HG02981 (cell line): ENCODE measurements around the gene BTBD9.

Experiments
- ATAC-seq: cut with Tn5 transposase; IDR thresholded peaks from one replicate; pipeline ENCODE4 v1.9.1; 2021; ENCODE audit warnings: mild to moderate bottlenecking, moderate library complexity; ENCODE audit not compliant: unreplicated experiment

Gene BTBD9

GRCh38 chr6:38187811-38188590, 451.7 kb downstream of the BTBD9 start:
- no peak for ATAC-seq

- ATAC-seq = no peak
Observed at GRCh38 chr6:38187325-38187724, 452.4 kb downstream of the BTBD9 start.

GRCh38 chr6:38185752-38186151, 454.0 kb downstream of the BTBD9 start:
- ATAC-seq = no peak

GRCh38 chr6:38185244-38185643, 454.5 kb downstream of the BTBD9 start:
- no peak for ATAC-seq

GRCh38 chr6:38184585-38185080, 455.1 kb downstream of the BTBD9 start:
- ATAC-seq = no peak

GRCh38 chr6:38183856-38184584, 455.7 kb downstream of the BTBD9 start:
- ATAC-seq = no peak

- no peak for ATAC-seq
Observed at GRCh38 chr6:38182426-38182825, 457.3 kb downstream of the BTBD9 start.

GRCh38 chr6:38180586-38180985, 459.1 kb downstream of the BTBD9 start:
- no peak for ATAC-seq

- ATAC-seq = no peak
Observed at GRCh38 chr6:38179794-38180430, 459.8 kb downstream of the BTBD9 start.

- no peak for ATAC-seq
Observed at GRCh38 chr6:38179300-38179699, 460.4 kb downstream of the BTBD9 start.

- no peak for ATAC-seq
Observed at GRCh38 chr6:38178584-38178886, 461.2 kb downstream of the BTBD9 start.

- no peak for ATAC-seq
Observed at GRCh38 chr6:38177882-38178583, 461.7 kb downstream of the BTBD9 start.

GRCh38 chr6:38176797-38177751, 462.7 kb downstream of the BTBD9 start:
- ATAC-seq = no peak

GRCh38 chr6:38175786-38176185, 463.9 kb downstream of the BTBD9 start:
- ATAC-seq = no peak

GRCh38 chr6:38174806-38175495, 464.8 kb downstream of the BTBD9 start:
- ATAC-seq = no peak

- ATAC-seq = no peak
Observed at GRCh38 chr6:38174315-38174714, 465.4 kb downstream of the BTBD9 start.

GRCh38 chr6:38173909-38174308, 465.8 kb downstream of the BTBD9 start:
- ATAC-seq = no peak

GRCh38 chr6:38172739-38173410, 466.9 kb downstream of the BTBD9 start:
- ATAC-seq = no peak
